HG03139 (cell line): Measurements from ENCODE around the gene MNT.

Experiments
- ATAC-seq: cut with Tn5 transposase; IDR thresholded peaks from one replicate; pipeline ENCODE4 v1.9.1; 2021; ENCODE audit not compliant: unreplicated experiment

The MNT gene

DNA sequence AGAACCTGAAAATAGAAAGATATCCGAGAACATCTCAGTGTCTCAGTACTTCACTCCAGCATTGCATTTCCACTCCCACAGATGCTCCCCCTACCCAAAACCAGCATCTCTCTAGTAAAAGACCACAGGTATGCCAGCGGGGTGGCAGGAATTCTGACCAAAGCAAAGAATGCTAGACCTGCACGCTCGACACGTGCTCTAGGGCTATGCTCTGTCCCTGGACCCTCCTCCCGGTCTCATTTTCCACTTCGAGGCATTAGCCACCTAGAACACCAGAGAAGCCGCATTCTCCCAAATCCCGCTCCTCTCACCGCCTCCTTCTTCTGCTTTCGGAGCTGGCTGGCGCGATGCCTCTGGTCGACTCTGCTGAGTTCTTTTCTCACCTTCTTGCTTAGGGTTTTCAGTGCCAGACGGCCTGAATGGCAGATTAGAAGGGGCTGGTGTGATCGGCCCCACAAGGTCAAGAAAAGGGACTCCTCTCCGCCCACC, 65.1 kb downstream of the MNT start:
- no peak for ATAC-seq
